Measurements from ENCODE around the gene ERCC8. TPM values are rescaled to one million over a fixed set of nuclear protein-coding genes. Genes with fewer than 3 reads are reported as not detected.

The ERCC8 gene
- total and polyA plus RNA-seq, 2 experiments from 2014 or later, result 21.6 to 53.9 TPM

- peaks cover 10% of the 10 kb centered on the region; the same call in 2 of the 3 replicates for H3K9me3 Mint-ChIP-seq
- TF ChIP-seq JUNB (IDR thresholded peaks at IDR 0.05; ENCODE audit: unreplicated experiment) (no peak), ZNF462 (CRISPR knock-in tag; IDR thresholded peaks at IDR 0.05) (no peak), POLR2AphosphoS5 (IDR thresholded peaks at IDR 0.05; ENCODE audit: low read depth) (no peak), STAT1 (IDR thresholded peaks at IDR 0.05; ENCODE audit: unreplicated experiment) (no peak), NANOG (IDR thresholded peaks at IDR 0.05; ENCODE audit: borderline replicate concordance) (no peak), CTCF (conservative IDR thresholded peaks at IDR 0.05; ENCODE audit: low read depth in 2 of 2) (no peak)
- ATAC-seq, result no peak
Observed at GRCh38 chr5:60896991-60897390, 47.9 kb downstream of the ERCC8 start.

More at GRCh38 chr5:60896991-60897390, 47.9 kb downstream of the ERCC8 start:
- H3K4me3 ChIP-seq, result no peak overlapping the region
- H3K79me2 ChIP-seq (replicated peaks; ENCODE audit: insufficient read depth), result no peaks in the 10 kb centered on the region
- DNase-seq (ENCODE audit: low spot score), result no peak
- H3K36me3 Mint-ChIP-seq (ENCODE audit: low read depth), result peaks cover 43% of the 10 kb centered on the region
- no peak overlapping the region for H3K27ac Mint-ChIP-seq
- 0 out of 2 replicates have a peak, but pooled peaks cover 4% of the 10 kb centered on the region for H3K9me2 ChIP-seq (ENCODE audit: insufficient read depth)
- no peak overlapping the region for H2AFZ ChIP-seq
- H3K4me3 Mint-ChIP-seq, result no peak overlapping the region
- H3K27me3 Mint-ChIP-seq (ENCODE audit: insufficient read depth, low read depth, poor library complexity), result peaks cover 2% of the 10 kb centered on the region
- no peak overlapping the region for H3K27ac ChIP-seq (ENCODE audit: low read depth)
- no peaks in the 10 kb centered on the region for H3K4me1 ChIP-seq (ENCODE audit: insufficient read depth)
- H3K4me2 ChIP-seq, result no peak overlapping the region
- H3K4me1 Mint-ChIP-seq, result peaks cover 4% of the 10 kb centered on the region; the same call in 1 of the 3 replicates
- H3K36me3 ChIP-seq (ENCODE audit: insufficient read depth), result 0 out of 2 replicates have a peak, but pooled peaks cover 3% of the 10 kb centered on the region
- H3F3A ChIP-seq (replicated peaks; ENCODE audit: low read depth), result no peaks in the 10 kb centered on the region
- no peaks in the 10 kb centered on the region for H4K20me1 ChIP-seq (replicated peaks; ENCODE audit: insufficient read depth)
- no peaks in the 10 kb centered on the region for H3K27me3 ChIP-seq (ENCODE audit: insufficient read depth)

Measured in GM23338 (cell line).